HG02588 (cell line): ENCODE data around the gene ABHD17A.
A peak's percentile ranks its signal among the peaks of the same experiment; 100 is the strongest.

Experiments
- ATAC-seq: cut with Tn5 transposase; IDR thresholded peaks from one replicate; pipeline ENCODE4 v1.9.1; 2021; ENCODE audit warnings: mild to moderate bottlenecking, moderate library complexity; ENCODE audit not compliant: unreplicated experiment

The ABHD17A gene

DNA sequence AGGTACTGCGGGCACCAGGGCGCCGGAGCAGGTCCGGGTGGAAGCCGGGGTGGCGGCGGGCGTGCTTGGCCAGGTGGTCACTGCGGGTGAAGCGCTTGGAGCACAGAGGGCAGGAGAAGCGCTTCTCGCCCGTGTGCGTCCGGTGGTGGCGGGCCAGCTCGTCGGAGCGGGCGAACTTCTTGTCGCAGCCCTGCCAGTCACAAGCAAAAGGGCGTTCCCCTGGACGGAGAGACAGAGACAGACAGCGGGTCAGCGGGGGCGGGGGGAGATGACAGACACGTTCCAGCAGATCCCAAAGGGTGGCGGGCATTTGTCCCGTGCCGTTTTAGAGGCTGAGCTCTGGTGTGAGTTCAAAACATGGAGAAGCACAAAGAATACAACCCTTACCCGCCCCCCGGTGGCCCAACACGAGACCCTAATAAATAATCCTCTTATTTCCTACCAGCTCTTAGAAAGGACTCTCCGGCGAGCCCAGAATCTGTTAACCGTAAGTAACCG is 30.7 kb downstream of the ABHD17A start:
- ATAC-seq, result no peak

DNA sequence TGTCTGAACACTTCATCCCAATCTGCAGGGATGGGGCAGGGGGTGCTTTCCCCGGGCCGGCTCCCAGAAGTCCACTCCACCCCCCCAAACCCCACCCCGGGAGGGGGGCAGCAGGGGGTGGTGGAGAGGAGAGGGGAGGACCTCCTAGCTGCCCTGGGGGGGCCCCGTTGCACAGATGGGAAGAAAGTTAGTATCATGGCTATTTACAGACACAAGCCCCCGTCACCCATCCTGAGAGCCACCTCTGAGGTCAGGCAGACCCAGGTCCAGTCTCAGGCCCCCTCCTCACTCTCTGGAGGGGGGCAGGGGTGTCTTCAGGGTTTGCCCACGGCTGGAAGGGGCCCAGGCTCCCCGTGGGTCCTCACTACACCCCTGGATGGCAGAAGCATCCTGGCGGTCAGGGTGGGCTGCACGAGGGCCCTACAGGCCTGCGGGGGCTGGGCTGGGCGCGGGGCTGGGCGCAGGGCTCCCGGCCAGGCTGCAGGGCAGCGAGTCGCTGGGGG is 31.2 kb downstream of the ABHD17A start:
- no peak for ATAC-seq

DNA sequence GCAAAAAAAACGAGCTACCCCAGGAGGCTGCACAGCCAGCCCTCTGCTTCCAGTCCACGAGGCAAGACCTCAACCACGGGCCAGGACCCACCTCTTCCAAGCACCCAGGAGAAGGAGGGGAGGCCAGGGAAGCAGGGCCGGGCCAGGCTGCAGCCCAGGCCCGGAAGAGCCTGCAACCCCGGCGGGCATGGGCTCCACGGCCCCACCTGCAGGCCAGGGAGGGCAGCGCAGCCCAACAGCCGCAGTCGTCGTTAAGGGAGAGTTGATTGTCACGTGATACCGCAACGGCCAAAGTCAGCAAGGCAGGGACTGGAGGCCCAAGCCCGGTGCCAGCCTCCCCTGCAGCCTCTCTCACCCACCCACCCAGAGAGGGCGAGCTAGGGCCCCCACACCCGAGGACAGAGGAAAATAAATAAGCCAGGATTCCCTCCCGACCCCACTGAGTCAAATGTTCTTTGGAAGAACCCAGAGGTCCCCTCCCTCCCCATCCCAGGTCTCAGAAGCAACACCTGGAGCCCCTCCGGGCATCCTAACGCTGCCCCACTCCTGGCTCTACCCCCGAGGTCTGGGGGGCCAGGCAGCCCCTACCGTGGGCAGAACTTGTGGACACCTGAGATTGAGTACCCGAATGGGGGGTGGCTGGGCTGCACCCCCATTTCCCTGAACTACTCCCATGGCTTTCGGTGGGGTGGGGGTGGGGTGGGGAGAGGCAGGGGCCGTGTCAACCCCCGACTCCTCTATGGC is 31.8 kb downstream of the ABHD17A start:
- no peak for ATAC-seq

GRCh38 chr19:1852581-1853128 is 32.6 kb downstream of the ABHD17A start:
- ATAC-seq, result no peak

DNA sequence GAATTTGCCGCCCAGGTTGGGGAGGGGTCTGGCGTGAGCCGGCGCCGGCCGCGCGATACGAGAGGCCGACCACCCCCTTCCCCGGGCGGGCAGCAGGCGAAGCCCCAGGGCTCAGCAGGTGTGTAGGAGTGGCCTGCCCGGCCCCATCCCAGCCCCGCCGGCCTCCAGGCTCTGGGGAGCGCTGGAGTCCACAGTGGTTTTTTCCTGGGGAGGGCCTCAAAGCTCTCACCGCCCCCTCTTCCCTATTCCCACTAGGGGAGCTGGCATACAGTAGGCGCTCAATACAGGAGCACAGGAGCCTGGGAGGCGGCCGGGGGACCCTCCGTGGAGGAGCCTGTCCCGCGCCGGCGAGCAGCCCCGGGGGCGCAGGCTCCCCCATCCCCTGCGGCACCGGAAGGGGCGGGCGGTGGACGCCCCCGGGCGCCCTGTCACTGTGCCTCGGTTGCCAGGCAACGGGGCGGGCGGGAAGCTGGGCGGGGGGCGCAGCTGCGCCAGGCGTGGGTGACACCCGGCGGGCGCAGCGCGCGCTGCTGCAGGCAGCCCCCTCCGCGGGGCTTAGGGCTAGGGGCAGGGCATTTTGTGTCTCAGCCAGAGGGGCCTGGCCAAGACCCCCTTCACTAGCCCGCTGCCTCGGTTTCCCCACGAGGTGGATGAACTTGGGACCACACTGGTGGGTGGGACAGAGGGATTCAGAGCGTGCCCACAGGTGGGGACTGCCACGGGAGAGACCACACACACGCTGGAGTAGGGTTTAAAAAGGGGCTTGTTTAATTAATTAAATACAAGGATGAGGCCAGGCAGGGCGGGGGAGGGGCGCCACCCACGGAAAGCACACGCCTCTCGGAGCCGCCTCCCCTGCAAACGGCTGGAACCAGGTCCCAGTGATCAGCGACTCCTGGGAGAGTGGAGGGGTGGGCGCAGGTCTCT is 33.4 kb downstream of the ABHD17A start:
- ATAC-seq, result no peak

DNA sequence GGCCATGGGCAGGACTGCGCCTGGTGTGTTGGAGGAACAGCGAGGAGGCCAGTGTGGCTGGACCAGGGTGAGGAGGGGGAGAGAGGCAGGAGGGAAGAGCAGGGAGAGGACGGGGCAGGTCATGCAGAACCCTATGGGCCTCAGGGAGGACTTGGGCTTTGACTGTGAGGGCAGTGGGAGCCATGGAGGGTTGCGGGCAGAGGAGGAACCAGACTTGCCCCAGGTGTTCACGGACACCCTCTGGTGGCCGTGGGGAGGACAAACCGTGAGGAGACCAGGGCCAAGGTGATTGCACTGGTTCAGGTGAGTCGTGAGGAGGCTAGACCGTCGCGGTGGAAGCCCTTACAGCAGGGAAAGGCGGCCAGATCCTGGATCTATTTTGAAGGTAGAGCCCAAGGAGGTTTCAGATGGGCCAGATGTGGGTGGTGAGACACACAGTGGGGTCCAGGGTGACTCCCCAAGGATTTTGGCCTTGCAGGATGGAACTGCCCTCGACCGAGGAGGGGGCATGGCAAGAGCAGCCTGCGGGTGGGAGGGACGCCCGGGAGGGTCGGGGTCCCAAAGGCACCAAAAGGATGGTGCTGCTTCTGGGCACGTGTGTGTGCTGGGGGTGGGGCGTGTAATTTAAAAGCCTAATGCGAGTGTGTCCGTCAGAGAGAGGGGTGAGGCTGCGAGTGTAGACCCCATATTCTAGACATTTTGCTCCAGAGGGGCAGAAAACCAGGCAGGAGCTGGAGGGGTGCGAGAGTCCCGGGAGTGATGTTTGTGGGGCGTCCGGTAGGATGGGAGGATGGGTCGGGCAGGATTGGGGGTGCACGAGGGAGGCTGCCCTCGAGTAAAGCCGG is 34.3 kb downstream of the ABHD17A start:
- ATAC-seq, result no peak

GRCh38 chr19:1849886-1850398 is 35.4 kb downstream of the ABHD17A start:
- no peak for ATAC-seq

GRCh38 chr19:1849132-1849474 is 36.2 kb downstream of the ABHD17A start:
- no peak for ATAC-seq

- peak; percentile 50 for ATAC-seq
Observed at GRCh38 chr19:1848399-1849131, 36.7 kb downstream of the ABHD17A start, which contains the start of gene REXO1. Gene REXO1, minus strand, starts transcription at chr19:1848483. Its CDS starts 125 bp downstream, at chr19:1848358.

GRCh38 chr19:1847684-1848398 is 37.5 kb downstream of the ABHD17A start:
- peak; percentile 25 for ATAC-seq

- ATAC-seq, result no peak
Observed at GRCh38 chr19:1847348-1847683, 38.0 kb downstream of the ABHD17A start.

GRCh38 chr19:1846517-1847204 is 38.6 kb downstream of the ABHD17A start:
- no peak for ATAC-seq

- ATAC-seq, result no peak
Observed at GRCh38 chr19:1845642-1846041, 39.7 kb downstream of the ABHD17A start.

GRCh38 chr19:1845125-1845515 is 40.2 kb downstream of the ABHD17A start:
- no peak for ATAC-seq

GRCh38 chr19:1844513-1845124 is 40.7 kb downstream of the ABHD17A start:
- ATAC-seq, result no peak

- ATAC-seq, result no peak
Observed at GRCh38 chr19:1843646-1844394, 41.5 kb downstream of the ABHD17A start.

DNA sequence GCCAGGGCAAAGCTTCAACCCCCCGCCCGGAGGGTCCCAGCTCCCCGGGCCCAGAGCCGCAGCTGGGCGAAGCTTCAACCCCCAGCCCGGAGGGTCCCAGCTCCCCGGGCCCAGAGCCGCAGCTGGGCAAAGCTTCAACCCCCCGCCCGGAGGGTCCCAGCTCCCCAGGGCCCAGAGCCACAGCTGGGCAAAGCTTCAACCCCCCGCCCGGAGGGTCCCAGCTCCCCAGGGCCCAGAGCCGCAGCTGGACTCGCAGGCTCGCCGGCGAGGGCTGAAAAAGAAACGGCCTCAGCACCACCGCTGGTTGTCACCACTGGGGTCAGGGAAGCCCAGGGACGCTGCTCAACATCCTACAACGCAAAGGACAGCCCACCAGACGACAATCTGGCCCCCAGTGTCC is 42.2 kb downstream of the ABHD17A start:
- no peak for ATAC-seq
